ENCODE results near the gene CMC2. TPM values are rescaled to one million over a fixed set of nuclear protein-coding genes. Genes with fewer than 3 reads are reported as not detected.
A peak's percentile ranks its signal among the peaks of the same experiment; 100 is the strongest.

CMC2 gene
- total RNA-seq, 6 experiments from 2014 or later: 23.5 to 58.3 (median 42.1) TPM

DNA sequence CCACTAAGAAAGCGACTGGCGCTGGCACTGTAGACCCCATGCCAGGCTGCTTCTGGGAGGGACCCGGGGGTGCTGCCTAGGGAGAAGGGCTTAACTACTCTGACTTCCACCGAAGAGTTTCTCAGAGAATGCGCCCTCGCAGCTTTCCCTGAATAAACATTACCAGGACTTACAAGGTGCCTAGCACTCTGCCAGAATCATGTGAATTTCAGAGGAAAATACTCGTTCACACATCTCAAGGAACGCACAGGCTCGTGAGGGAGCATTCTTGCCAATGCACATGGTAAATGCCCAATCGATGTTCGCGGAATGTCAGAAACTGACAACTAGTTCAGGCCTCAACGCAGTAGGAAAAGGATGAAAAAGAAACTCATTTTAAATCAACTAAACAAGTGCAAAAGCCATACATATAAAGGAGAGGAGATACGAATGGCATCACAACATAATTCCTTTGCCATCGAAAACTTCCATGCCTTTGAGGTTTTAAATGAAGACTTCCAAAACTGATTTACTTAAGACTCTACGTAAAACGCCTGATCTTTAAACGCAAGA, 999 bp downstream of the CMC2 start:
- Histone ChIP-seq H3K27ac (peak overlapping the region; percentile 98 to 99 (median 98)), H3K4me3 (peak overlapping the region; percentile 86 to 98 (median 97)), H3K4me1 (peaks cover 0 to 27% (median 6%) of the 10 kb centered on the region in 4 donors), H3K36me3 (no peaks in the 10 kb centered on the region), H3K27me3 (no peaks in the 10 kb centered on the region), H3K9me3 (no peaks in the 10 kb centered on the region)
- TF ChIP-seq, protein P1, sequence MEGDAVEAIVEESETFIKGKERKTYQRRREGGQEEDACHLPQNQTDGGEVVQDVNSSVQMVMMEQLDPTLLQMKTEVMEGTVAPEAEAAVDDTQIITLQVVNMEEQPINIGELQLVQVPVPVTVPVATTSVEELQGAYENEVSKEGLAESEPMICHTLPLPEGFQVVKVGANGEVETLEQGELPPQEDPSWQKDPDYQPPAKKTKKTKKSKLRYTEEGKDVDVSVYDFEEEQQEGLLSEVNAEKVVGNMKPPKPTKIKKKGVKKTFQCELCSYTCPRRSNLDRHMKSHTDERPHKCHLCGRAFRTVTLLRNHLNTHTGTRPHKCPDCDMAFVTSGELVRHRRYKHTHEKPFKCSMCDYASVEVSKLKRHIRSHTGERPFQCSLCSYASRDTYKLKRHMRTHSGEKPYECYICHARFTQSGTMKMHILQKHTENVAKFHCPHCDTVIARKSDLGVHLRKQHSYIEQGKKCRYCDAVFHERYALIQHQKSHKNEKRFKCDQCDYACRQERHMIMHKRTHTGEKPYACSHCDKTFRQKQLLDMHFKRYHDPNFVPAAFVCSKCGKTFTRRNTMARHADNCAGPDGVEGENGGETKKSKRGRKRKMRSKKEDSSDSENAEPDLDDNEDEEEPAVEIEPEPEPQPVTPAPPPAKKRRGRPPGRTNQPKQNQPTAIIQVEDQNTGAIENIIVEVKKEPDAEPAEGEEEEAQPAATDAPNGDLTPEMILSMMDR (IDR thresholded peaks at IDR 0.05): no peak
- TF ChIP-seq POLR2A (IDR thresholded peaks at IDR 0.05): no peak
- ATAC-seq: no peak
- DNase-seq: no peak
- WGBS (ENCODE audit: insufficient coverage, low coverage, low lambda C conversion rate, missing lambda C conversion rate): 11% methylated on average over 18 of the region's 18 CpGs
- intact Hi-C loops (cut with DNase I): no loop called here

DNA sequence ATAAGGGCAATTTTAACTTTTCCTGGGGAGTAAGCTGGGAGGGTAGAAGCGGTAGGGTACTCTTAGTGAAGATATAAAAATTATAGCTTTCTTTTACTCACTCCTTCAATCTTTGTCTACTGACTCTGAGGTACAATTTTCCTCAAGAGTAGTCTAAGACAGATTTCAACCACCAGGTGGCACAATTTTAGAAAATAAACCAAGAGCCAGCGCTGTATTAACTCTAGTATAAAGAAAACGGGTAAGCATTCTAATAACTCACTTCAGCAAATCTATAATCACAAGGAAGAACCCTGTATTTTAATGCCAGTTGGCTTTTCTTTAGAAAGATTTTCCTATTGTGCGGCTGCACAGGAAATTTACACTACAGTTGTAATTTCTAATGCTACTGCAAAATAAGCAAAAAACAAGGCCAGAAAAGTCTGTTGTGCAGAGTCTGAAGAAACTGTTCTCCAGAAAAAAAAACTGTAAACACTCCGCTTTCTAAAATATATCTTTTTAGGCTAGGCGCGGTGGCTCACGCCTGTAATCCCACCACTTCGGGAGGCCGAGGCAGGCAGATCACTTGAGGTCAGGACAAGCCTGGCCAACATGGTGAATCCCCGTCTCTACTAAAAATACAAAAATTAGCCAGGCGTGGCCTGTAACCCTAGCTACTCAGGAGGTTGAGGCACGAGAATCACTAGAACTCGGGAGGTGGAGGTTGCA, 1.9 kb downstream of the CMC2 start:
- Histone ChIP-seq H3K27me3 (no peaks in the 10 kb centered on the region), H3K4me3 (peak overlapping the region; percentile 34 to 98 (median 43)), H3K36me3 (no peaks in the 10 kb centered on the region), H3K4me1 (peaks cover 0 to 27% (median 6%) of the 10 kb centered on the region in 4 donors), H3K9me3 (no peaks in the 10 kb centered on the region), H3K27ac (peak overlapping the region; percentile 60 to 70 (median 67))
- DNase-seq (no peak), ATAC-seq (no peak)
- intact Hi-C loops (cut with DNase I): no loop called here
- TF ChIP-seq POLR2A (IDR thresholded peaks at IDR 0.05): no peak
- TF ChIP-seq, protein P1 (IDR thresholded peaks at IDR 0.05): peak; percentile 55 to 77 (median 70)
- WGBS (ENCODE audit: insufficient coverage, low coverage, low lambda C conversion rate, missing lambda C conversion rate): 24% methylated on average over 14 of the region's 14 CpGs

DNA sequence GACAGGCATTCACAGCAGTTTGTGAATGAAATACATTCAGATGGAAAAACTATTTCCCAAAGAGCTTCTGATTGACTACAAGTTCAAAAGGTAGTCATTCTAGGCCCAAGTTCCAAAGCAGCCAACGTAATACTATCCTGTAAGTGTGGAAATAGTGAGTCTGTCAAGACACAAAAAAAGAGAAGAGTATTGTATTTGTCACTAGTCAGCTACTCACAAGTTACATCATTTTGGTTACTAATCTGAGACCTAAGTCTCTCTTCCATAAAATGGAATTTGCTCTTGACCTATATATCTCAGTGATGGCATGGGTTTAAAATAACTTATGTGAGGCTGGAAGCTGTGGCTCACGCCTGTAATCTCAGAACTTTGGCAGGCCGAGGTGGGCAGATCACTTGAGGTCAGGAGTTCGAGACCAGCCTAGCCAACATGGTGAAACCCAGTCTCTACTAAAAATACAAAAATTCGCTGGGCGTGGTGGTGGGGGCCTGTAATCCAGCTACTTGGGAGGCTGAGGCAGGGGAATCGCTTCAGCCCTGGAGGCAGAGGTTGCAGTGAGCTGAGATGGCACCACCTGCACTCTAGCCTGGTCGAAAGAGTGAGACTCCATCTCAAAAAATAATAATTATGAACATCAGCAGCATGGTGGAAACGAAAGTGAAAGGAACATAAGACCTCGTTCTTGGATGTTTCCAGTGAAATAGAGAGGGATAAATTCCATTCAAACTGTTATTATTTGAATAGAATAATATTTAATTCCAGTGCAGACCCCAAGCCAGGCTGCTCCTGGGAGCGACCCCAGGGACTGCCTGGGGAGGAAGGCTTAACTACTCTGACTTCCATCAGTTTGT, 2.9 kb downstream of the CMC2 start:
- no peaks in the 10 kb centered on the region for H3K27me3 ChIP-seq
- TF ChIP-seq, protein P1 (IDR thresholded peaks at IDR 0.05): no peak
- no peak for TF ChIP-seq POLR2A (IDR thresholded peaks at IDR 0.05)
- 33% methylated on average over 10 of the region's 11 CpGs for whole genome bisulfite sequencing (ENCODE audit: insufficient coverage, low coverage, low lambda C conversion rate, missing lambda C conversion rate)
- DNase-seq: no peak
- H3K4me3 ChIP-seq: peak overlapping the region; percentile 34 to 98 (median 43)
- H3K9me3 ChIP-seq: no peaks in the 10 kb centered on the region
- H3K36me3 ChIP-seq: no peaks in the 10 kb centered on the region
- peak overlapping the region; percentile 60 to 70 (median 67) for H3K27ac ChIP-seq
- no peak for ATAC-seq
- peaks cover 0 to 27% (median 6%) of the 10 kb centered on the region in 4 donors for H3K4me1 ChIP-seq
- intact Hi-C loops (cut with DNase I): no loop called here

DNA sequence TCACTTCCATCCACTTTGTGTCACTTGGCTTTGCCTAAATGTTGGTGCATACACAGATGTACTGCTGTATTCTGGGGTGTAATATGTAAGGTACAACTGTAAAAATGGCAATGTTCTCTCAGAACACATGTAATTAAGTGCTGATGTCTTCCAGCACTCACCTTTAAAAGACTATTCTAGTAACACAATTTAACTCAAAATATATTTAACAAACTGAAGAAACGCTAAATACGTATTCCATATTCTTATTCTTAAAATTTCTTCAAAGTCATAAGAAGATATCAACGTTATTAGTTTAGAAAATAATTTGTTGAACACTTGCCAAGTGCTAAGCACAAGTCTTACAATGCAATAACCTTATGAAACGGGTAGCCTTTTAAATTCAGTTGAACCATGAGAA, 3.6 kb downstream of the CMC2 start:
- intact Hi-C loops (cut with DNase I): no loop called here
- WGBS (ENCODE audit: insufficient coverage, low coverage, low lambda C conversion rate, missing lambda C conversion rate): 54% methylated on average over 4 of the region's 4 CpGs

More for the DNA sequence above, 3.6 kb downstream of the CMC2 start:
- no peak overlapping the region for H3K27ac ChIP-seq
- H3K4me1 ChIP-seq: peaks cover 0 to 27% (median 6%) of the 10 kb centered on the region in 4 donors
- ATAC-seq (no peak), DNase-seq (no peak)
- H3K4me3 ChIP-seq: no peak overlapping the region
- H3K36me3 ChIP-seq: no peaks in the 10 kb centered on the region
- TF ChIP-seq, protein P1 (IDR thresholded peaks at IDR 0.05): no peak
- no peak for TF ChIP-seq POLR2A (IDR thresholded peaks at IDR 0.05)
- no peaks in the 10 kb centered on the region for H3K27me3 ChIP-seq
- no peaks in the 10 kb centered on the region for H3K9me3 ChIP-seq

All from right lobe of liver (tissue), 6 donors.